Large intestine (tissue), 3 donors: ENCODE measurements around the gene SBNO2. TPM values are rescaled to one million over a fixed set of nuclear protein-coding genes. Genes with fewer than 3 reads are reported as not detected.

ENCODE experiments used
- DNase-seq, 2 donors: peaks; one replicate each; pipeline versions ENCODE4 v3.0.0 to v3.0.0-alpha.2; 2013
- H3K27ac ChIP-seq: one replicate; pipeline ENCODE4 v1.5.1; 2013; ENCODE audit warnings: low read length
- H3K27me3 ChIP-seq: 2 replicates; pipeline ENCODE4 v1.6.1; 2013; ENCODE audit warnings: low read length; ENCODE audit not compliant: control insufficient read depth, insufficient read depth
- H3K36me3 ChIP-seq: 2 replicates; pipeline ENCODE4 v1.6.1; 2013; ENCODE audit warnings: low read length; ENCODE audit not compliant: control insufficient read depth, insufficient read depth
- H3K4me1 ChIP-seq: one replicate; pipeline ENCODE4 v1.6.1; 2013; ENCODE audit warnings: low read length; ENCODE audit not compliant: control insufficient read depth, insufficient read depth
- H3K4me3 ChIP-seq: one replicate; pipeline ENCODE4 v1.5.1; 2013; ENCODE audit warnings: low read length
- H3K9me3 ChIP-seq: one replicate; pipeline ENCODE4 v1.6.1; 2013; ENCODE audit warnings: mild to moderate bottlenecking, low read depth, low read length, moderate library complexity; ENCODE audit not compliant: control insufficient read depth
- WGBS: methylation state at CpG from one replicate; pipeline ENCODE4 v1.1.5; 2013; ENCODE audit warnings: low lambda C conversion rate; ENCODE audit not compliant: insufficient coverage; 5-methylcytosine and 5-hydroxymethylcytosine counted together
- polyA plus RNA-seq: library from polyadenylated mRNA; unstranded; fragments of 120-200 nt; gene quantifications from one replicate; pipeline ENCODE4 v1.2.1, GENCODE V29; 2013

SBNO2 gene
- polyA plus RNA-seq, 1 donor = 25.1 TPM

DNA sequence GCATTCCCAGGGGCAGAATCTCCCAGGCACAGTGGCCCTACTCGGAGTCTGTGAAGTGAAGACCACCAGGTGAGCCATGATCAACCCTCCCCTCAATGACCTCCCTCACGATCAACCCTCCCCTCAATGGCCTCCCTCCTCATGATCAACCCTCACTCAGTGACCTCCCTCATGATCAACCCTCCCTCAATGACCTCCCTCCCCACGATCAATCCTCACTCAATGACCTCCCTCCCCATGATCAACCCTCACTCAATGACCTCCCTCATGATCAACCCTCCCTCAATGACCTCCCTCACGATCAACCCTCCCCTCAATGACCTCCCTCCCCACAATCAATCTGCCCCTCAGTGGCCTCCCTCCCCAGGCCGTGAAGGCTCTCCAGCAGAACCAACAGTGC, 32.1 kb downstream of the SBNO2 start:
- Histone ChIP-seq H3K9me3 (peaks cover 25% of the 10 kb centered on the region), H3K27me3 (no peaks in the 10 kb centered on the region), H3K27ac (no peak overlapping the region), H3K4me1 (peaks cover under 1% of the 10 kb centered on the region), H3K4me3 (no peak overlapping the region), H3K36me3 (peaks cover 45% of the 10 kb centered on the region)
- WGBS = 83% methylated on average over 1 of the region's 5 CpGs
- no peak for DNase-seq

- no peak for DNase-seq
- WGBS = no CpG with 5 or more reads among the region's 39 CpGs
- Histone ChIP-seq H3K27me3 (no peaks in the 10 kb centered on the region), H3K4me1 (peaks cover 15% of the 10 kb centered on the region), H3K9me3 (peaks cover 21% of the 10 kb centered on the region), H3K4me3 (no peak overlapping the region), H3K27ac (no peak overlapping the region), H3K36me3 (peaks cover 38% of the 10 kb centered on the region)
These were observed 33.6 kb downstream of the SBNO2 start for GRCh38 chr19:1140272-1141027.

- H3K27ac ChIP-seq = no peak overlapping the region
- peaks cover 20% of the 10 kb centered on the region for H3K9me3 ChIP-seq
- no CpG with 5 or more reads among the region's 15 CpGs for WGBS
- DNase-seq = no peak
- no peaks in the 10 kb centered on the region for H3K27me3 ChIP-seq
- H3K36me3 ChIP-seq = peaks cover 32% of the 10 kb centered on the region
- no peak overlapping the region for H3K4me3 ChIP-seq
- H3K4me1 ChIP-seq = peaks cover 17% of the 10 kb centered on the region
These were observed 34.9 kb downstream of the SBNO2 start for GRCh38 chr19:1139126-1139525.

DNA sequence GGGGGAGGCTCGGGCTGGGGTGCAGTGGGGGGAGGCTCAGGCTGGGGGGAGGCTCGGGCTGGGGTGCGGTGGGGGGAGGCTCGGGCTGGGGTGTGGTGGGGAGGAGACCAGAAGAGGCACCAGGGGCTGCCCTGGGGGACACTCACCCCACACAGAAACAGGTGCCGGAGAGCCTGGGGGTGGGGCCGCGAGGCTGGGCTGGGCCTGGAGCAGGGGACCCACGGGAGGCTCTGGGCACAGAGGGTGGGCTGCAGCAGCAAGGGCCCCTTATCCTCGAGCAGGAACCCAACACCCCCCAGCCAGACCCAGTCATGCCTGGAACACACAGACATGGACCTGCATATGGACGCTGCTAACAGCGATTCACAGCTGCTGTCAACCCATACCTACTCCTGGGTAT, 35.9 kb downstream of the SBNO2 start:
- WGBS = no CpG with 5 or more reads among the region's 11 CpGs
- peaks cover 27% of the 10 kb centered on the region for H3K36me3 ChIP-seq
- H3K27ac ChIP-seq = no peak overlapping the region
- no peaks in the 10 kb centered on the region for H3K27me3 ChIP-seq
- peaks cover 20% of the 10 kb centered on the region for H3K9me3 ChIP-seq
- DNase-seq = no peak
- H3K4me3 ChIP-seq = no peak overlapping the region
- peaks cover 21% of the 10 kb centered on the region for H3K4me1 ChIP-seq

GRCh38 chr19:1136621-1137317, 37.3 kb downstream of the SBNO2 start:
- Histone ChIP-seq H3K4me1 (peaks cover 32% of the 10 kb centered on the region), H3K36me3 (peaks cover 19% of the 10 kb centered on the region), H3K9me3 (peaks cover 20% of the 10 kb centered on the region), H3K27ac (peak overlapping the region; percentile 84), H3K27me3 (no peaks in the 10 kb centered on the region), H3K4me3 (no peak overlapping the region)
- WGBS = no CpG with 5 or more reads among the region's 25 CpGs
- DNase-seq = no peak

DNA sequence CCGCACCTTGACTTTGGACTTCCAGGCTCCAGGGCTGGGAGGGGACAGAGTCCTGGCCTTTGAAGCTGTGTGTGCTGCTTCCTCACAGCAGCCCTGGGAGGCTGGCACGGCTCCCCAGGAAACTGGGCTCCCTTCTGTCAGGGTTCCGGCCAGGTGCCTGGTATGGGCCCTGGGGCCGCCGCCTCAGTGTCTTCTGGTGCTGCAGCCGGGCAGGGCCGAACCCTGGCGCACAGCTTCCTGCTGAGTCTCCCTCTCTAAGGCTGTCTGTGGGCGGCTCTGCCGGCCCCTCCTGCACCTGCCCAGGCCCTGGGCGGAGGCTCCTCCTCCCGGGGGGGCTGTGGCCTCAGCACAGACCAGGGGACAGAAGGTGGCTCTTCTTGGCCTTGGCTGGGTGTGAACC, 37.9 kb downstream of the SBNO2 start:
- WGBS = no CpG with 5 or more reads among the region's 12 CpGs
- peak; percentile 65 to 85 for DNase-seq
- H3K27me3 ChIP-seq = no peaks in the 10 kb centered on the region
- H3K4me1 ChIP-seq = peaks cover 38% of the 10 kb centered on the region
- H3K4me3 ChIP-seq = peak overlapping the region; percentile 30
- H3K36me3 ChIP-seq = peaks cover 17% of the 10 kb centered on the region
- H3K27ac ChIP-seq = peak overlapping the region; percentile 84
- peaks cover 18% of the 10 kb centered on the region for H3K9me3 ChIP-seq

DNA sequence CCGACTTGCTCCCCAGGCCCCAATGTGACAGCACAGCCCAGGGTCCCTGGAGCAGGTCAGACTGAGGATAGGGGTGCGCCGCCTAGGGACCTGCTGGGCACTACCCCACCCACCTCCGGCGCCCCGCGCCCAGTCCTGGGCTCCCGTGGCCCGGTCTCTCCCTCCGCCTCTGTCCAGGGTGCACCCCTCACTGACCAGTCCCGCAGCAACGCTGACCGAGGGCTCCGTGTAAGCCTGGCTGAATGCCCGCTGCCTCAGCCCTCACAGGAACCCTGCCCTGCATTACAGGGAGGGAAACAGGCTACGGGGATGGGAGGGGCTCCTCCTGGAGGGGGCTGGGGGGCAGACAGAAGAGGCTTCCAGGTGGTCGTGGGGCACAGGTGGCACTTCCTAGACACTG, 38.6 kb downstream of the SBNO2 start:
- no peak overlapping the region for H3K4me3 ChIP-seq
- H3K9me3 ChIP-seq = peaks cover 12% of the 10 kb centered on the region
- H3K36me3 ChIP-seq = peaks cover 17% of the 10 kb centered on the region
- WGBS = no CpG with 5 or more reads among the region's 17 CpGs
- DNase-seq = no peak
- peak overlapping the region; percentile 84 for H3K27ac ChIP-seq
- no peaks in the 10 kb centered on the region for H3K27me3 ChIP-seq
- peaks cover 41% of the 10 kb centered on the region for H3K4me1 ChIP-seq

DNA sequence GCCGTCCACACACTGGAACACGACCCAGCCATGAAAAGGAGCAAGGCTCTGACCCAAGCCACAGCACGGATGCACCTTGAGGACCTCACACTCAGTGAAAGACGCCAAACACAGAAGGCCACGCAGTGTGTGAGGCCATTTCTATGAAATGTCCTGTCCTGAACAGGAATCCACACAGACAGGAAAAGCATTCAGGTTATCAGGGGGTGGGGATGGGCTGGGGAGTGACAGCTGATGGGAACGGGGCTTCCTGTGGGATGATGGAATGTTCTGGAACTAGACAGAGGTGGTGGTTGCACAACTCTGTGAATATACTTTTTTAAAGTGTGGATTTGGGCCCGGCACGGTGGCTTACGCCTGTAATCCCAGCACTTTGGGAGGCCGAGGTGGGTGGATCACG, 39.6 kb downstream of the SBNO2 start:
- Histone ChIP-seq H3K27me3 (no peaks in the 10 kb centered on the region), H3K36me3 (peaks cover 18% of the 10 kb centered on the region), H3K27ac (no peak overlapping the region), H3K9me3 (peaks cover 10% of the 10 kb centered on the region), H3K4me1 (peaks cover 41% of the 10 kb centered on the region), H3K4me3 (no peak overlapping the region)
- no peak for DNase-seq
- WGBS = no CpG with 5 or more reads among the region's 11 CpGs

DNA sequence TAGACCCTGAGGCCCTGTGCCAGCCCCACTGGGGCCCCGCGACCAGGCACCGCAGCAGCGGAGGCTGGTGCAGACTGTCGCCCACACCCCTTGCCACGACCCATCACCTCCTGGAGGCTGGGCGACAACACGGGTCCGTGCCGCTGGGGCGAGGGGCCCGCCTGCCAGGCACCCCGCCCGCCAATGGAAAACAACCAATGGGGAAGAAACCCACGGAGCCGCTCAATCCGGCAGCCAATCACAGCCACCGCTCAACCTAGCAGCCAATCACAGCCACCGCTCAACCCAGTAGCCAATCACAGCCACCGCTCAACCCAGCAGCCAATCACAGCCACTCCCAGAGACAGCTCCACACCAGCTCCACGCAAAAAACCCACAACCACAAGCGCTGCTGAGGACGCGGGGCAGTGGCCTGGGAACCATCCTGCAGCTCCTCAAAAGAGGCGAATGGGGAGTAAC, 40.6 kb downstream of the SBNO2 start:
- peaks cover 41% of the 10 kb centered on the region for H3K4me1 ChIP-seq
- H3K27ac ChIP-seq = no peak overlapping the region
- no peak overlapping the region for H3K4me3 ChIP-seq
- DNase-seq = no peak
- WGBS = no CpG with 5 or more reads among the region's 25 CpGs
- no peaks in the 10 kb centered on the region for H3K27me3 ChIP-seq
- peaks cover 11% of the 10 kb centered on the region for H3K36me3 ChIP-seq
- peaks cover 10% of the 10 kb centered on the region for H3K9me3 ChIP-seq

GRCh38 chr19:1132552-1133383, 41.3 kb downstream of the SBNO2 start:
- peak overlapping the region; percentile 81 for H3K27ac ChIP-seq
- WGBS = no CpG with 5 or more reads among the region's 48 CpGs
- H3K4me3 ChIP-seq = peak overlapping the region; percentile 67
- H3K9me3 ChIP-seq = peaks cover 10% of the 10 kb centered on the region
- H3K36me3 ChIP-seq = peaks cover 14% of the 10 kb centered on the region
- peaks cover 41% of the 10 kb centered on the region for H3K4me1 ChIP-seq
- no peaks in the 10 kb centered on the region for H3K27me3 ChIP-seq
- DNase-seq = no peak
